ENCODE results near the gene NUP214.

The NUP214 gene

GRCh38 chr9:131125288-131126058, at the start of gene NUP214:
Gene NUP214, plus strand, starts transcription at chr9:131125586. Its CDS starts 119 bp downstream, at chr9:131125705.
- DNase-seq: peak; percentile 100

GRCh38 chr9:131076347-131077195, 48.8 kb upstream of the NUP214 start:
- no peak for DNase-seq

- no peak for DNase-seq
These were observed 46.7 kb upstream of the NUP214 start for GRCh38 chr9:131078427-131079366.

- no peak for DNase-seq
These were observed 44.8 kb upstream of the NUP214 start for GRCh38 chr9:131080589-131080988.

- DNase-seq: no peak
These were observed 43.5 kb upstream of the NUP214 start for GRCh38 chr9:131081868-131082267.

- no peak for DNase-seq
These were observed 42.4 kb upstream of the NUP214 start for GRCh38 chr9:131082774-131083512.

GRCh38 chr9:131084661-131085369, 40.6 kb upstream of the NUP214 start:
- DNase-seq: no peak

GRCh38 chr9:131085370-131086122, 39.8 kb upstream of the NUP214 start:
- DNase-seq: no peak

GRCh38 chr9:131087354-131087893, 38.0 kb upstream of the NUP214 start:
- no peak for DNase-seq

- no peak for DNase-seq
These were observed 35.2 kb upstream of the NUP214 start for GRCh38 chr9:131090025-131090787.

- DNase-seq: no peak
These were observed 33.9 kb upstream of the NUP214 start for GRCh38 chr9:131091352-131091992.

GRCh38 chr9:131092030-131092429, 33.4 kb upstream of the NUP214 start:
- DNase-seq: no peak

- DNase-seq: no peak
These were observed 32.6 kb upstream of the NUP214 start for GRCh38 chr9:131092548-131093440.

- no peak for DNase-seq
These were observed 31.4 kb upstream of the NUP214 start for GRCh38 chr9:131094015-131094414.

GRCh38 chr9:131094622-131095021, 30.8 kb upstream of the NUP214 start:
- no peak for DNase-seq

GRCh38 chr9:131095666-131096268, 29.6 kb upstream of the NUP214 start:
- DNase-seq: no peak
